Thoracic aorta (tissue), 2 donors: ENCODE data around the gene BSND. TPM values are rescaled to one million over a fixed set of nuclear protein-coding genes. Genes with fewer than 3 reads are reported as not detected.
A peak's percentile ranks its signal among the peaks of the same experiment; 100 is the strongest.

Experiments
- ATAC-seq: fragments of 150-250 bp; one replicate; pipeline ENCODE4 v1.8.0; 2017; ENCODE audit warnings: low read depth; ENCODE audit not compliant: insufficient number of reproducible peaks, low FRiP score
- DNase-seq: peaks from one replicate; pipeline ENCODE4 v3.0.0-alpha.2; 2020; ENCODE audit warnings: low spot score
- H3K27ac ChIP-seq, 2 donors: fragments of 200-600 bp; sonication (generic); 1 replicate in 1 of 2; 2 replicates in 1 of 2; pipeline ENCODE4 v1.5.1; 2016; ENCODE audit warnings: mild to moderate bottlenecking in 2 of 2, moderate library complexity in 2 of 2
- H3K27me3 ChIP-seq: fragments of 200-600 bp; sonication (generic); replicated peaks from 2 replicates; pipeline ENCODE4 v1.6.0; 2016; ENCODE audit warnings: mild to moderate bottlenecking; ENCODE audit not compliant: insufficient read depth
- H3K36me3 ChIP-seq: fragments of 200-600 bp; sonication (generic); one replicate; pipeline ENCODE4 v1.5.1; 2016
- H3K4me1 ChIP-seq, 2 donors: fragments of 200-600 bp; sonication (generic); 1 replicate in 1 of 2; 2 replicates in 1 of 2; pipeline versions ENCODE4 v1.5.1 to v1.6.0; 2016; ENCODE audit warnings: low read depth in 2 of 2, mild to moderate bottlenecking in 1 of 2; ENCODE audit not compliant: control insufficient read depth in 1 of 2
- H3K4me3 ChIP-seq: fragments of 200-600 bp; sonication (generic); 2 replicates; pipeline ENCODE4 v1.5.1; 2016; ENCODE audit warnings: mild to moderate bottlenecking
- H3K9me3 ChIP-seq: fragments of 200-600 bp; sonication (generic); 2 replicates; pipeline ENCODE4 v1.5.1; 2016
- CTCF ChIP-seq: fragments of 200-600 bp; sonication (generic); IDR thresholded peaks from one replicate; pipeline ENCODE4 v1.5.1; 2019; ENCODE audit warnings: antibody characterized with exemption
- total RNA-seq, 2 donors: library from RNA; depleted of rRNA; stranded (reverse); fragments of >200 nt; gene quantifications; one replicate each; pipeline versions ENCODE4 v1.1.0 to v1.2.3, GENCODE V29; 2016

Gene BSND
- total RNA-seq, 2 donors from 2014 or later = not detected

GRCh38 chr1:54987919-54988705, 10.6 kb upstream of the BSND start:
- no peaks in the 10 kb centered on the region for H3K27me3 ChIP-seq
- no peak for DNase-seq
- no peak for ATAC-seq
- H3K36me3 ChIP-seq = no peaks in the 10 kb centered on the region
- no peaks in the 10 kb centered on the region for H3K9me3 ChIP-seq
- no peak overlapping the region for H3K4me3 ChIP-seq
- H3K4me1 ChIP-seq = peaks cover 0 to 32% of the 10 kb centered on the region in 2 donors
- TF ChIP-seq CTCF = no peak
- H3K27ac ChIP-seq = no peak overlapping the region

DNA sequence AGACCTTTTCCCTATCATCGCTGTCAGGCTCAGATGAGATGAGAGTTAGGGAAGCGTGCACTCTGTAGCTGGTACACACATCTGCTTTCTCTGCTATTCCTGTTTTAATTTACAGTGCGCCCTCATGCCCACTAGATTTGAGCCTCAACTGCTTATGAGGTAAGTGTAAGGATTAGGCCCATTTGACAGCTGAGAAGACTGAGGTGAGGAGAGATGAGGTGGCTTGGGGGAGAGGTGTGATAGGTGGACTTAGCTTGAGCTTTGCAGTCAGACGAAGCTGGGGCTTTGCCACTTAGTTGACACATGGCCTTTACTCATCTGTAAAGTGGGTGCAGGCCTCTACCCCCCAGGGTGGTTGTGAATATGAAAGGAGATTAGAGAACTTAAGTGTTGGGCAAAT, 9.8 kb upstream of the BSND start:
- Histone ChIP-seq H3K27me3 (no peaks in the 10 kb centered on the region), H3K9me3 (no peaks in the 10 kb centered on the region), H3K27ac (no peak overlapping the region), H3K4me3 (no peak overlapping the region), H3K4me1 (peaks cover 0 to 25% of the 10 kb centered on the region in 2 donors), H3K36me3 (no peaks in the 10 kb centered on the region)
- DNase-seq (no peak), ATAC-seq (no peak)
- no peak for TF ChIP-seq CTCF

DNA sequence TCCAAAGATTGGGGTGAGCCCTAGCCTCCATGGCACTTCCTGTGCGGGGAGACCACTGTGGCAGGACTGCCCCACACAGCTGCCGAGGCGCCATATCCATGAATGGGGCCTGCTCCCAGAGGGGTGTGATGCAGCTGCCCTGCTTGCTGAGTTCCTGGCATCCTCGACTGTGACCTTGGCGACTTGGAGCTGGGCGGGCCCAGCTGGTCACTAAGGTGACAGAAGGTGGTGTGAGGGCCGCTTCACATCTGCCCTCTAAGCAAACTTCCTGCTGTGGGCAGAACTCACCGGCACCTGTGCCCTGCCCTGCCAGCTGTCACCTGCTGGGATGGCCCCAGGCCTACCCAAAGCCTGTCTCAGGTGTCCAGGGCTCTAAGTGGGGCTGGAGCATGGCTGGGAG, 9.3 kb upstream of the BSND start:
- no peaks in the 10 kb centered on the region for H3K27me3 ChIP-seq
- no peak overlapping the region for H3K27ac ChIP-seq
- ATAC-seq (no peak), DNase-seq (no peak)
- H3K4me3 ChIP-seq = no peak overlapping the region
- no peak for TF ChIP-seq CTCF
- peaks cover 0 to 21% of the 10 kb centered on the region in 2 donors for H3K4me1 ChIP-seq
- no peaks in the 10 kb centered on the region for H3K9me3 ChIP-seq
- no peaks in the 10 kb centered on the region for H3K36me3 ChIP-seq

GRCh38 chr1:54989968-54990810, 8.5 kb upstream of the BSND start:
- H3K36me3 ChIP-seq = no peaks in the 10 kb centered on the region
- no peak overlapping the region for H3K4me3 ChIP-seq
- ATAC-seq = peak; percentile 10
- H3K4me1 ChIP-seq = peaks cover 0 to 21% of the 10 kb centered on the region in 2 donors
- H3K27ac ChIP-seq = no peak overlapping the region
- TF ChIP-seq CTCF = no peak
- DNase-seq = no peak
- H3K27me3 ChIP-seq = no peaks in the 10 kb centered on the region
- no peaks in the 10 kb centered on the region for H3K9me3 ChIP-seq

DNA sequence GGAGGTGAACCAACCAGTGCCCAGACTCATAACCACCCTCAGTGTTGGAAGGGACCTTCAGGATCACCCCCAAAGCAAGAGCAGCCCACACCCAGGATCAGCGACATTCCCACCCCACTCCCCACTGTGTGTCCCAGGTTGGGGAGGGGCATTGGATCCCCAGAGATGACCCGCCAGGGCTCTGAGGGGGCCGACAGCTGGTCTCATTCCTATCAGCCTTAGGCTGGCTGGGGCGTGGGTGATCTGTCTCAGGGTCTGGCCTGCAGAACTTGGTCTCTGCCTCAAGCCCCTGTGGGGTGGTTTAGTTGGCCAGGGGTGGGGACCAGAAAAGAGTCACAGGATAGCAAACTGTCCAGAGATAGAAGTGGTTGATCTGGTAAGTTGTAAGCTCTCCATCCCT, 7.8 kb upstream of the BSND start:
- TF ChIP-seq CTCF = no peak
- no peak overlapping the region for H3K4me3 ChIP-seq
- DNase-seq = no peak
- no peaks in the 10 kb centered on the region for H3K27me3 ChIP-seq
- no peak for ATAC-seq
- no peak overlapping the region for H3K27ac ChIP-seq
- peaks cover 0 to 21% of the 10 kb centered on the region in 2 donors for H3K4me1 ChIP-seq
- no peaks in the 10 kb centered on the region for H3K9me3 ChIP-seq
- H3K36me3 ChIP-seq = no peaks in the 10 kb centered on the region
